SK-N-SH (cell line): ENCODE measurements around the gene SLC7A8. TPM values are rescaled to one million over a fixed set of nuclear protein-coding genes. Genes with fewer than 3 reads are reported as not detected.

Experiments used
- CTCF ChIA-PET: fragments of 300-600, 350-600 bp; formaldehyde crosslinking; extraction: SDS; loops from one replicate; lab custom pipeline; 2021; lab: Yijun Ruan, JAX
- POLR2A ChIA-PET: fragments of 350-600 bp; sonication (Branson Sonifier 250); formaldehyde crosslinking; extraction: SDS; loops from one replicate; lab custom pipeline; 2020; ENCODE audit warnings: antibody characterized with exemption, inconsistent platforms; lab: Yijun Ruan, JAX
- DNase-seq: peaks from one replicate; pipeline ENCODE4 v3.0.0; 2012
- H2AFZ ChIP-seq: fragments of 200-600 bp; sonication (generic); 2 replicates; pipeline ENCODE4 v1.8.1; 2016; ENCODE audit warnings: antibody characterized with exemption, mild to moderate bottlenecking, low read depth
- H3F3A ChIP-seq: fragments of 200-600 bp; sonication (generic); replicated peaks from 2 replicates; pipeline ENCODE3; 2016; ENCODE audit warnings: antibody characterized with exemption, mild to moderate bottlenecking; ENCODE audit not compliant: insufficient read depth
- H3K27ac ChIP-seq, 2 experiments: fragments of 200-500 bp in 1 of 2; fragments of 200-600 bp in 1 of 2; sonication (Bioruptor generic) in 1 of 2; sonication (generic), shearing (Covaris generic) in 1 of 2; 2 replicates each; pipeline versions ENCODE4 v1.5.1 to v1.6.1; 2014 to 2016; ENCODE audit warnings: low read depth in 2 of 2, inconsistent platforms in 1 of 2, low read length in 1 of 2, mild to moderate bottlenecking in 1 of 2, mixed read lengths in 1 of 2
- H3K27me3 ChIP-seq: fragments of 200-600 bp; sonication (generic), shearing (Covaris generic); 2 replicates; pipeline ENCODE4 v1.6.1; 2016; ENCODE audit warnings: mixed run types; ENCODE audit not compliant: insufficient read depth
- H3K36me3 ChIP-seq, 2 experiments: fragments of 200-500 bp in 1 of 2; fragments of 200-600 bp in 1 of 2; sonication (Bioruptor generic) in 1 of 2; sonication (generic) in 1 of 2; replicated peaks in 1 of 2; 2 replicates each; pipeline versions ENCODE3 to v1.5.1; 2014 to 2016; ENCODE audit warnings: low read length in 1 of 2, mild to moderate bottlenecking in 1 of 2; ENCODE audit not compliant: insufficient read depth in 2 of 2, control insufficient read depth in 1 of 2
- H3K4me1 ChIP-seq, 2 experiments: fragments of 200-500 bp in 1 of 2; fragments of 200-600 bp in 1 of 2; sonication (Bioruptor generic) in 1 of 2; sonication (generic), shearing (Covaris generic) in 1 of 2; 2 replicates each; pipeline versions ENCODE4 v1.5.1 to v1.6.1; 2014 to 2016; ENCODE audit warnings: low read depth in 1 of 2, low read length in 1 of 2, mixed run types in 1 of 2; ENCODE audit not compliant: insufficient read depth in 2 of 2, control insufficient read depth in 1 of 2
- H3K4me2 ChIP-seq: fragments of 200-600 bp; sonication (generic), shearing (Covaris generic); 2 replicates; pipeline ENCODE4 v1.6.1; 2017; ENCODE audit warnings: mixed run types
- H3K4me3 ChIP-seq, 2 experiments: fragments of 200-500 bp in 1 of 2; fragments of 200-600 bp in 1 of 2; sonication (Bioruptor generic) in 1 of 2; sonication (generic), shearing (Covaris generic) in 1 of 2; 2 replicates each; pipeline versions ENCODE4 v1.5.1 to v1.8.1; 2014 to 2016; ENCODE audit warnings: low read depth in 2 of 2, inconsistent platforms in 1 of 2, low read length in 1 of 2, mild to moderate bottlenecking in 1 of 2, mixed read lengths in 1 of 2, moderate library complexity in 1 of 2
- H3K79me2 ChIP-seq: fragments of 200-600 bp; sonication (generic); 2 replicates; pipeline ENCODE4 v1.8.1; 2017; ENCODE audit warnings: mild to moderate bottlenecking; ENCODE audit not compliant: insufficient read depth
- H3K9ac ChIP-seq: fragments of 200-600 bp; sonication (generic); 2 replicates; pipeline ENCODE4 v1.6.1; 2017; ENCODE audit warnings: mixed run types
- H3K9me2 ChIP-seq: fragments of 200-600 bp; sonication (generic); 2 replicates; pipeline ENCODE4 v1.6.1; 2017; ENCODE audit warnings: mixed run types
- H3K9me3 ChIP-seq: fragments of 200-600 bp; sonication (generic); 2 replicates; pipeline ENCODE4 v1.6.1; 2017; ENCODE audit warnings: mixed run types, mild to moderate bottlenecking, moderate library complexity
- H4K20me1 ChIP-seq: fragments of 200-600 bp; sonication (generic); 2 replicates; pipeline ENCODE4 v1.6.1; 2017; ENCODE audit warnings: mild to moderate bottlenecking, mixed run types; ENCODE audit not compliant: insufficient read depth
- CHD2 ChIP-seq: fragments of 150-350 bp; IDR thresholded peaks from 2 replicates; pipeline ENCODE4 v1.6.1; 2018; ENCODE audit warnings: low read length; ENCODE audit not compliant: partially characterized antibody
- ELF1 ChIP-seq: IDR thresholded peaks from 2 replicates; pipeline ENCODE4 v1.4.0; 2012
- EP300 ChIP-seq, 2 experiments: IDR thresholded peaks; 2 replicates each; pipeline versions ENCODE4 v1.4.0 to v1.6.1; 2012; ENCODE audit warnings: borderline replicate concordance in 1 of 2, low read depth in 1 of 2, low read length in 1 of 2
- FOSL2 ChIP-seq: IDR thresholded peaks from 2 replicates; pipeline ENCODE4 v1.4.0; 2012; ENCODE audit warnings: low read depth, mild to moderate bottlenecking, moderate library complexity, borderline replicate concordance
- FOXJ3 ChIP-seq: sonication (generic); formaldehyde crosslinking; IDR thresholded peaks from 2 replicates; pipeline ENCODE4 v1.5.1; 2020; ENCODE audit warnings: mild to moderate bottlenecking, missing genetic modification reagents
- FOXM1 ChIP-seq: IDR thresholded peaks from 2 replicates; pipeline ENCODE4 v1.4.0; 2012; ENCODE audit warnings: low read depth, mild to moderate bottlenecking
- GABPA ChIP-seq: IDR thresholded peaks from 2 replicates; pipeline ENCODE4 v1.4.0; 2012; ENCODE audit warnings: low read depth, mild to moderate bottlenecking
- GATA2 ChIP-seq: sonication (generic); formaldehyde crosslinking; IDR thresholded peaks from 2 replicates; pipeline ENCODE4 v1.5.0; 2020; ENCODE audit warnings: mild to moderate bottlenecking, missing genetic modification reagents
- JUND ChIP-seq: IDR thresholded peaks from 2 replicates; pipeline ENCODE4 v1.4.0; 2012
- MEF2A ChIP-seq: IDR thresholded peaks from 2 replicates; pipeline ENCODE4 v1.4.0; 2012; ENCODE audit warnings: low read depth, borderline replicate concordance
- MXI1 ChIP-seq: IDR thresholded peaks from 2 replicates; pipeline ENCODE4 v1.6.1; 2012; ENCODE audit warnings: mild to moderate bottlenecking, low read depth, low read length, improper control_type of control experiment
- NFIC ChIP-seq: IDR thresholded peaks from 2 replicates; pipeline ENCODE4 v1.4.0; 2012; ENCODE audit warnings: borderline replicate concordance
- NRF1 ChIP-seq: IDR thresholded peaks from 2 replicates; pipeline ENCODE4 v1.6.1; 2012; ENCODE audit warnings: low read depth, mild to moderate bottlenecking, low read length
- PBX3 ChIP-seq: IDR thresholded peaks from 2 replicates; pipeline ENCODE4; 2012
- POLR2AphosphoS5 ChIP-seq: IDR thresholded peaks from 2 replicates; pipeline ENCODE4 v1.6.1; 2012; ENCODE audit warnings: low read depth, low read length
- RAD21 ChIP-seq: IDR thresholded peaks from 2 replicates; pipeline ENCODE4 v1.6.1; 2012; ENCODE audit warnings: mild to moderate bottlenecking, low read length
- RXRA ChIP-seq: IDR thresholded peaks from 2 replicates; pipeline ENCODE4 v1.4.0; 2012; ENCODE audit warnings: low read depth, mild to moderate bottlenecking, borderline replicate concordance
- SIN3A ChIP-seq: IDR thresholded peaks from 2 replicates; pipeline ENCODE4 v1.6.1; 2012; ENCODE audit warnings: low read depth, mild to moderate bottlenecking, low read length, moderate library complexity, borderline replicate concordance
- SMC3 ChIP-seq: IDR thresholded peaks from 2 replicates; pipeline ENCODE4 v1.6.1; 2012; ENCODE audit warnings: low read depth, low read length, improper control_type of control experiment
- TAF1 ChIP-seq: IDR thresholded peaks from 2 replicates; pipeline ENCODE4 v1.6.1; 2012; ENCODE audit warnings: low read depth, mild to moderate bottlenecking, low read length, moderate library complexity, borderline replicate concordance
- TCF12 ChIP-seq: IDR thresholded peaks from 2 replicates; pipeline ENCODE4 v1.4.0; 2012
- TEAD4 ChIP-seq: IDR thresholded peaks from 2 replicates; pipeline ENCODE4 v1.4.0; 2012; ENCODE audit warnings: mild to moderate bottlenecking, borderline replicate concordance; ENCODE audit not compliant: insufficient read depth
- USF1 ChIP-seq: IDR thresholded peaks from 2 replicates; pipeline ENCODE4 v1.4.0; 2012; ENCODE audit warnings: low read depth, borderline replicate concordance
- YY1 ChIP-seq: IDR thresholded peaks from 2 replicates; pipeline ENCODE4 v1.4.0; 2012; ENCODE audit warnings: low read depth, mild to moderate bottlenecking
- ZBTB33 ChIP-seq: IDR thresholded peaks from 2 replicates; pipeline ENCODE4 v1.4.0; 2012; ENCODE audit warnings: low read depth, borderline replicate concordance
- WGBS: methylation state at CpG from one replicate; pipeline ENCODE4 v1.1.6; 2017; ENCODE audit warnings: low lambda C conversion rate; 5-methylcytosine and 5-hydroxymethylcytosine counted together
- polyA plus RNA-seq, 3 experiments: library from polyadenylated mRNA; depleted of rRNA; stranded (reverse); fragments of >200 nt; gene quantifications; 2 replicates each; pipeline ENCODE4 v1.2.3, GENCODE V29; 2012
- TF ChIP-seq, protein P1 (sequence below): fragments of 200-600 bp; sonication (generic); IDR thresholded peaks from 2 replicates; pipeline ENCODE4 v1.6.1; 2017; ENCODE audit warnings: antibody characterized with exemption, mild to moderate bottlenecking, moderate library complexity
- TF ChIP-seq, protein P2 (sequence below): fragments of 150-350 bp; IDR thresholded peaks from 2 replicates; pipeline ENCODE4 v1.6.1; 2017; ENCODE audit warnings: antibody characterized with exemption, low read length, low read depth, borderline replicate concordance

SLC7A8 gene
- polyA plus RNA-seq, 1 of the 3 experiments (the other 2 are of a cell fraction), result 1.4 TPM

- 22% methylated on average over 9 of the region's 9 CpGs for WGBS
- H3K36me3 ChIP-seq, result no peaks in the 10 kb centered on the region
- H3K79me2 ChIP-seq, result no peaks in the 10 kb centered on the region
- DNase-seq, result peak; percentile 92
- H3K4me1 ChIP-seq, result no peaks in the 10 kb centered on the region; a peak in 2 of 4 replicates
- H3K9me2 ChIP-seq, result no peaks in the 10 kb centered on the region
- no peak overlapping the region for H3K27ac ChIP-seq
- no peaks in the 10 kb centered on the region for H3F3A ChIP-seq
- H2AFZ ChIP-seq, result 0 out of 2 replicates have a peak overlapping the region, but pooled peaks have one; percentile 61
- H3K9me3 ChIP-seq, result no peaks in the 10 kb centered on the region
- no peaks in the 10 kb centered on the region; the same call in 1 of the 2 replicates for H3K27me3 ChIP-seq
- CTCF ChIA-PET, result interaction anchor here (0.5 to 19.7 kb wide), 66 partner anchors 9 to 582 kb away, joined by 3 to 495 read pairs (median 5); partner anchors contain the start of genes ACIN1, C14orf119, CDH24 and CIROP
- POLR2A ChIA-PET, result no interaction called here
- no peak overlapping the region for H3K9ac ChIP-seq
- peak overlapping the region; percentile 24; the same call in 1 of the 2 replicates for H3K4me2 ChIP-seq
- H4K20me1 ChIP-seq, result no peaks in the 10 kb centered on the region
- H3K4me3 ChIP-seq, result no peak overlapping the region; a peak in 1 of 4 replicates
- no peak for TF ChIP-seq FOXM1
- no peak for TF ChIP-seq RXRA
- no peak for TF ChIP-seq GABPA
- TF ChIP-seq SMC3, result peak; percentile 100
- no peak for TF ChIP-seq POLR2AphosphoS5
- TF ChIP-seq SIN3A, result no peak
- no peak for TF ChIP-seq MXI1
- TF ChIP-seq FOXJ3 (CRISPR knock-in tag), result no peak
- no peak for TF ChIP-seq USF1
- no peak for TF ChIP-seq YY1
- TF ChIP-seq MEF2A, result no peak
- TF ChIP-seq ELF1, result no peak
- TF ChIP-seq JUND, result no peak
- TF ChIP-seq FOSL2, result no peak
- TF ChIP-seq, protein P1, sequence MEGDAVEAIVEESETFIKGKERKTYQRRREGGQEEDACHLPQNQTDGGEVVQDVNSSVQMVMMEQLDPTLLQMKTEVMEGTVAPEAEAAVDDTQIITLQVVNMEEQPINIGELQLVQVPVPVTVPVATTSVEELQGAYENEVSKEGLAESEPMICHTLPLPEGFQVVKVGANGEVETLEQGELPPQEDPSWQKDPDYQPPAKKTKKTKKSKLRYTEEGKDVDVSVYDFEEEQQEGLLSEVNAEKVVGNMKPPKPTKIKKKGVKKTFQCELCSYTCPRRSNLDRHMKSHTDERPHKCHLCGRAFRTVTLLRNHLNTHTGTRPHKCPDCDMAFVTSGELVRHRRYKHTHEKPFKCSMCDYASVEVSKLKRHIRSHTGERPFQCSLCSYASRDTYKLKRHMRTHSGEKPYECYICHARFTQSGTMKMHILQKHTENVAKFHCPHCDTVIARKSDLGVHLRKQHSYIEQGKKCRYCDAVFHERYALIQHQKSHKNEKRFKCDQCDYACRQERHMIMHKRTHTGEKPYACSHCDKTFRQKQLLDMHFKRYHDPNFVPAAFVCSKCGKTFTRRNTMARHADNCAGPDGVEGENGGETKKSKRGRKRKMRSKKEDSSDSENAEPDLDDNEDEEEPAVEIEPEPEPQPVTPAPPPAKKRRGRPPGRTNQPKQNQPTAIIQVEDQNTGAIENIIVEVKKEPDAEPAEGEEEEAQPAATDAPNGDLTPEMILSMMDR, result peak; percentile 100
- no peak for TF ChIP-seq NFIC
- TF ChIP-seq TAF1, result no peak
- TF ChIP-seq GATA2 (CRISPR knock-in tag), result no peak
- no peak for TF ChIP-seq TEAD4
- TF ChIP-seq, protein P2, sequence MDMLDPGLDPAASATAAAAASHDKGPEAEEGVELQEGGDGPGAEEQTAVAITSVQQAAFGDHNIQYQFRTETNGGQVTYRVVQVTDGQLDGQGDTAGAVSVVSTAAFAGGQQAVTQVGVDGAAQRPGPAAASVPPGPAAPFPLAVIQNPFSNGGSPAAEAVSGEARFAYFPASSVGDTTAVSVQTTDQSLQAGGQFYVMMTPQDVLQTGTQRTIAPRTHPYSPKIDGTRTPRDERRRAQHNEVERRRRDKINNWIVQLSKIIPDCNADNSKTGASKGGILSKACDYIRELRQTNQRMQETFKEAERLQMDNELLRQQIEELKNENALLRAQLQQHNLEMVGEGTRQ, result no peak
- TF ChIP-seq TCF12, result no peak
- TF ChIP-seq RAD21, result peak; percentile 96
- no peak for TF ChIP-seq EP300 (IDR thresholded peaks at IDR 0.05; ENCODE audit: borderline replicate concordance in 1 of 2, low read depth in 1 of 2, low read length in 1 of 2)
- TF ChIP-seq CHD2, result peak; percentile 66
- TF ChIP-seq NRF1, result no peak
- TF ChIP-seq ZBTB33, result no peak
- TF ChIP-seq PBX3, result no peak
These were observed 62.8 kb downstream of the SLC7A8 start for GRCh38 chr14:23120541-23121251.
